GM18873 (cell line): ENCODE data around the gene DSC3.

Experiments
- ATAC-seq: cut with Tn5 transposase; IDR thresholded peaks from one replicate; pipeline ENCODE4 v1.9.1; 2021; ENCODE audit warnings: mild to moderate bottlenecking, moderate library complexity, moderate number of reproducible peaks; ENCODE audit not compliant: unreplicated experiment, low FRiP score

Gene DSC3

DNA sequence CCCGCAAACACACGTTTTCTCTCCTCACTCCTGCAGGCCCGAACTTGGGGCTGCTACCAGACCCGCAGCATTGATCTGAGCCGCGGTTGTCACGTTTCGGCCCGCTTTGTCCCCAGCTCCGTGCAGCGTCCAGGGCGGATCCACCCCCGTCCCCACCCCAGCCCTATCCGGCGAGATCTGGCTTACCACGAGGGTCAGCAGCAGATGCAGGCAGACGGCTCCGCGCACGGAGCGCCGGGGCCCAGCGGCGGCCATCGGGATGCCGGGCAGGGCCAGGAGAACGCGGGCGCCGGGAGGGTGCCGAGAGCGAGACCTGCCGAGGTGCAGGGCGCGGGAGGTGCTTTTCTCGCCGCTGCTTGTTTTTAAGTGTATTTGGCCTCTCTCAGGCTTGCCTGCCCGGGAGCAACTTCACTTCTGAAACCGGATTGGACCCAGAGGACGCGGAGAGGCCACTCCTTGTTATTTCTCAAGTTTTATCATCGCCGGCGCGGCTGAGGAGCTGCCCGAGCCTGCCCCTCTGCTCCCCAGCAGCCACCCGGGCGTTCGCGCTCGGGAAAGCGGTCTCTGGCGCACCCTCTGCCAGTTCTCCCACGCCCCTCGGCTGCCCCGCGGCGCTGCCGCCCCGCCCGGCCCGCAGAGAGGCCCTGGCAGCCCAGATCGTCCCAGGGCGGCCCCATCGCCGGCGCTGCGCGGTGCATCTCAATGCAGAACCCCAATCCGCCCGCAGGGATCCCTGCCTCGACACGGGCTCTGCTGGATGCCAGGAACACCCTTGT is at the start of gene DSC3:
Gene DSC3, minus strand, starts transcription at position 337 of the 776 bp plus-strand sequence. Its CDS starts 82 bp downstream, at position 255.
- no peak for ATAC-seq

DNA sequence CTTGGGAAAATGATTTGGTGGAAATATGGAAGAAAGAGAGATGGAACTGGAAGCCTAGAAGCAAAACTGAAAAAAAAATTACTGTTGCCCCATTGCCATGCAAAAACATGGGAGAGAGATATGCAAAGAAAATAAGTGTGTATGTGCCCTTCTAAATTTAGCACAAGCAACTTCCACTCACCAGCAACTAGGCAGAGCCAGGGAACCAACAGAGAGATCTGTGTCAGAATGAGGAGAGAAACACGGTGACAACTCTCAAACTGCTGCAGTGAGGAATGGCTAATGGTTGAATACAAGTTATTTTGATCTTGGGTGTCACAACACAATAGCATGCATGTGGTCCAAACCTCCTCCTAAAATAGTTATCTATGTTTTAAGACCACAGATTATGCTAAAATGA is 48.8 kb upstream of the DSC3 start:
- ATAC-seq, result no peak

DNA sequence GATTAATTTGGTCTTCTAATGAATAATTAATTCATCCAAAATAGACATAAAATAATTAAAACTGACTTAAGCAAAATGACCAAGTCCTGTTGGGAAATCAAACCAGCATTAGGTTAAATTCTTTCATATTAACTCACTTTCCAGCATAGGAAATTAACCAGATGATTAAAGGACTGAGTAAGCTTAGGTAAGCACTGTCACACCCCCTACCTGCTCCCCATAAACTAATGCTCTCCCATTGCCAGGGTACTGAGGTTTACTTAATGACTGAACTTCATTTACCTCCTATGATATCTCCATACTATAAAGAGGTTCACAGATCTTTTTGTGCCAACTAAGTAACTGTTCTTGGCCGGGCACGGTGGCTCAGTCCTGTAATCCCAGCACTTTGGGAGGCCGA is 46.0 kb upstream of the DSC3 start:
- no peak for ATAC-seq

DNA sequence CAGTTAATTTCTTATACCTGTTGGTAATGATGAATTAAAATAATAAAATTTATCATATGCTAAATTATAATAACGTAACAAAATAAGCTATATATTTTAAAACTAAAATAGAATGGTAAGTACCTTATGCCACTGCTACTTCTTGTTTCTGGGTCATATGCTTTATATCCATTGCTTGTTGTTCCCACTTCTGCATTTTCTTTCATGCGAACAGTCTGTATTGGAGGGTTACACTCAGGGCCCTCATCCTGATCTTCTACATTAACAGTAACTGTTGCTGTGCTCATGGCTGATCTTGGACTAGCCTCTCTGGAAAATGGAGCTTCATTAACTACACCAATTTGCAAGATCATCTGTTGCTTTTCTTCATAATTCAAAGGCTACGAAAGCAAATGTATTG is 37.4 kb upstream of the DSC3 start:
- ATAC-seq, result no peak

DNA sequence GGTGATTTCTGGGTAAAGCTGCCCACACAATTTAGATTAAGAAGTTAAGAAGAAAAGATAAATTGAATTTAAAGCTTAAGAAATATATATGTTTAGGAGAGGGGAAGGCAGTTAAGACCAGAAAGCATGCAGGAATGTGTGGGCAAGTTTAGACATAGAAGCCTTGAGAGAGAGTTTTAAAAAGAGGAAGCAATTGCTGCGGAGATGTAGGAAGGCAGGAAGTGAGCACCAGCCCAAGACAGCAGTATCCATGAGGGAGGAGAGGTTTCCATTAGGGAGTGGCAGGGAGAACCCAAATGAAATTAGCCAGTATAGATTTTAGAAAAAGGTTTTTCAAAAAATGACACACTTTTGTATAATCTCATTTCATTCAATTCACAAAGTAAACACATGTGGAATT is 35.3 kb upstream of the DSC3 start:
- no peak for ATAC-seq

DNA sequence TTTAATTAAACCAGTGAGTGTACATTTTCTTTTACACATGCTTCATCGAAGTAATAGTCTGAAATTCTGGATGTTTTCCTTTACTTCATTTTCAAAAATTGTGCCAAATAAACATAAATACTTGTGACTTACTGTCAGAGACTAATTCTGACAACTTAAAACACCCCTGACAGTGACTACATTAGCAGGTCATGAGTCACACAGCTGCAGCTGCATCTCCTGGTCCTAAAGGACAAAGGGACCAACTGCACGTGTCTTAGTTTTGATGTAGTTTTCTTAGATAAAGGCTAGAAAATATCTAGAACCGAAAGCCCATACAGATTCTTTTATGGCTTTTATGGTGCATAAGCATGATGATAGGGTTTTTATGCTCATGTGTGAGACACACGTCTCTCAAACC is 29.6 kb upstream of the DSC3 start:
- no peak for ATAC-seq

DNA sequence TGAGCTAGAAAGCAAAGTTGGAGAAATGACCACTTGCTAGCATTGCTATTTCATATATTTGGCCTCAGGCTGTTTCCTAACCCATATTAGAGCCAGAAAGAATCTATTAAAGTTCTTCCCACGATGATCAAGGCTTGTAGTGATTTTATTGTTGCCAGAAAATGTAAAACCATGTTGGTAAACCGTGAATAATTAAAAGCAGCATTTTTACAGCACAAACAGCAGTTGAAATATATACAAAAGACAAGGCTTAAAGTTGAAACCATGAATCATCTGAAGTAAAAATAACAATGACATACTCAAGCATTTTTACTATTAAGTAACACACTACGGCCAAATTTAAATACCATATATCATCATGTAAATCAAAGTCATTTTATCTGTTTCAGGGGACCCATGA is 27.7 kb upstream of the DSC3 start:
- no peak for ATAC-seq

DNA sequence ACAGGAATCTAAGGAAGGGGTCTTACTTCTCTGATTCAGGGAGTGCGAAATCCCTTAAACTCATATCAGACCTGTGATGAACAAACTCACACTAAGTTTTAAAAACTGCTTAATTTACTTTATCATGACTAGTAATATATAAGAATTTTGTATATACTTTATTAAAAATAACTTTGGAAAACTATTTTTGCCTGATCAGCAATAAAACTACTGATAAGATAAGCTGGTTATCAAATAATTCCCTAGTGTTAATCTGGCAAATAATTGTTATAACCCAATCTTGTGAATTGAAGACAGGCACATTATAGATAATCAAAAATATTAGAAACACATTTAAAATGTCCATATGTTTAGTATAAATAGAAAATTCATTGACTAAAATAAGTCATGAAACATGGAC is 23.7 kb upstream of the DSC3 start:
- ATAC-seq, result no peak

DNA sequence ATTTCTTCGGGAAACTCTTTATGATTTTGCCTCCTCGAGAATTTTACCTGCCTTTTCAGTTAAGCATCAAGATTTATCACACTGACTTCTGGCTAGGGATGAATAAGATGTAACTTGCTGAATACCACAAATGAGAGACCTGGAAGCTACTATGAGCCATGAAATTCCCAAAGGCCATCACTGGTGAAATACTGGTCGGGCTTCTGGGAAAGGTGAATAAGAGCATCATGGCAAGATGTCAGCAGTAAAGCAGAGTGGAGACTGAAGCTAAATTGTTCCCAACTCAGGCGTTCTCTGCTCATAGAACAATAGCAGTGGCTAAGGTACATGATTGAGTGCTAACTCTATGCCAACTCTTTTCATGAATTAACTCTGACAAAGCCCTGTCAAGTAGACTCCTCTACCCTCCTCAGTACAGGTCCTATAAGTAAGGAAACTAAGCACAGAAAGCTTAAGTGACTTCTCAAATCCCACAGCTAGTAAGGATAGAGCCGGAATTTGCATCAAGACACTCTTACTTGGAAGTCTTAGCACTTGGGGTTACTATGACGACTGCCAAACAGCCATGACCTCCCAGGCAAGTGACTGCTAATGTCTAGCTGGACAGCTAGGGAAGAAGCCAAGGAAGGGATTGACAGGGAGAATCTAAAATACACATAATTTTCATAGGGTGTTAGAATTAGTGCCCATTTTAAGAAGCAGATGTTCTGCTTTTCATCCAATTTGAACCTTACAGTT is 22.7 kb upstream of the DSC3 start:
- ATAC-seq, result no peak

DNA sequence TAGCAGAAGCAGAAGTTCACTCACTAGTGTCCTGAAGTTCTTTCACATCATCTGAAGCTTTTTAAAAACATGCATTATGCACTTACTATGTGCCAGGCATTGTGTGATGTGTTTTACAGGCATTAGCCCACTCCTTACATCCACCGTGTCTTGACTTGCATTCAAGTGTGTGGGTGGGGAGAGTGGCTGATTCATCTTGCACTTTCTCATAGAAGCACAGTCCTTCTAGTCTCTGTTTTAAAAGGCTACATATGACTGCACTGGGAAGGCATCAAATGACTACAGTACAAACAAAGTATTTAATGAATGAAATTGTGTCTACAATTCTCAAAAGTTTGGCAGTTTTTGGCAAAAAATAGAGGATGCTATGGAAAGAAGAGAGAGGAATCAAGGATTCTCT is 21.6 kb upstream of the DSC3 start:
- no peak for ATAC-seq

DNA sequence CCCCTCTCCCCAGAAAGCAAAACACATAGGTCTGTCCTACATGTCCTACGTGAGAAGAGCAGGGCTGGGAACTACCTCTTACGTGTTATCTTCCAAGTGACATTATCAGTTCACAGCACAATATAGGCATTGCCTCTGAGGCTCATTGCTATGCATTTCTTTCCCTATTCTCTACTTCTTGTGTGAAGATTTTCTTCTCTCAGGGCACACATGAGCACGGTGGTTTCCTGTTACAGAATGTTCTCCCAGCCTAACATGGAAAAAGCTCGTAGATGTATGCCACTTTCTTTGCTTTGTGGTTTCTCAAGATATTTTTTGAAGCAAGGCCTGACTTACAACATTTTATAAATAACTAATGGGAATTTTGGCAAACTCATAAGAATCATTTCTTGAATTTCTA is 19.4 kb upstream of the DSC3 start:
- ATAC-seq, result no peak

DNA sequence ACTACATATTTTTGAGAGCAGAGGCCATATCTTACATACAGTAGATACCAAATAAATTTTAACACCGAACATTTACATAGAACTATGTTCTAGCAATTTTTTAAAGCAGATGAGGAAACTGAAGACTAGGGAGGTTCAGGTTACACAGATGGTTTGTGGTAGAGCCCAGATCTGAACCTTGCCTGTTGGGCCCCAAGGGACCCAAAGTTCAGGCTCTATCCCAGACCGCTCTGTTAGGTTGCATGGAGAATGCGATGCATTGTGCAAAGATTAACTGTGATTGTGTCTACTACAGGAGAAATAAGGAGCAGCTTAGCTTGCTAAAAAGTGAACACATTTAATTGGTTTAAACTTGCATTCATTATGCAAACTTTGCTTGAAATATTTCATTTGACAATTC is 16.4 kb upstream of the DSC3 start:
- ATAC-seq, result no peak

DNA sequence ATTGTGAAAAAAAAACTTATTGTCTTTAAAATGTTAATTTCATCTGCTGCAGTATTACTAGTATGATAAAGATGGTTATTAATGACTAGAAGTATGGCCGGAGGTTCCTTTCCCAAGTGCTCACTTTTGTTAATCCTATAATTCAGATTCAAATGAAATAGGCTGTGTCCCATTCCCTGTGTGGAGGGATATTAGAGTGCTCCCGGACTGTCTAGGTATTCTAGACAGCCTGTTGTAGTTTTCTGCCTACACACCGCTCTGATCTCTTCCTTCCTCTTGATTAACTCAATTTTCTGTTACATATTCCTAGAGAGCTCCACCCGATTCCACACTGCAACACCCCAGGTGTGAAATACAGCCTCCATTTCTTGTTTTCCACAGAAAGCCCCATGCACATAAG is 15.4 kb upstream of the DSC3 start:
- no peak for ATAC-seq

DNA sequence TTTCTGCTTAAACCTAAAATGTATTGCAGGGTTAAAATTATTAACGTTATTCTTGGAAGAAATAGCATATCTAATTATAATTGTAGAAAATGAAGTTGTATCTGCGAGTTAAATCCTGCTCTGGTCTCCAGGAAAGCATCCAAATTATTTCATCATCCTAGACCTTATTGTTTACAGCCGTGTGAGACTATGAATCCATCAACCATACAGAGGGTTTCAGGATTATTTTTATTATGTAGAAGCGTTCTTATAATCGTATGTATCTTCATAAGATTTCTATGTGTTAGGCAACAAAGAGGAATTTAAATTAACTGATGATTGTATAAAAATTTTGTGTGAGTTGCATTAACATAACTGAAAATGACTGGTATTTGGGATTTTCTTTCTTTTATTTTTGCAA is 14.5 kb upstream of the DSC3 start:
- ATAC-seq, result no peak

DNA sequence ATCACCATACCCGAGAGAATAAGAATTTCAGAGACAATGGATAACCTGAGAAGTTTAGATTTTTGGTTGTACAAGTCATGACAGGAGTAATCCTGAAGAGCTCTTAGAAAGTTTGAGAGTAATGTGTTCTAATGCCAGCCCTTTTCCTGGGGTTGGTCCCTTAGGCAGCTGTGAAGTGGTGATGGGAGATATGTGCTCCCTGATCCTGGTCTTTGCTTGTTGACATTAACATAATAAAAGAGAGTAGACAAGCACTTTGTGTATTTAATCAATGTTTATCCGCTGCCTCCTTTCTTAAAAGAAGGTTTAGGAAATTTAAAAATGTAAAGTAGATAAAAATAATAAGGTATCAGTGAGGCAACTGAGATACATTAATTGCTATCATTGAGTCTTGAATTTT is 13.8 kb upstream of the DSC3 start:
- no peak for ATAC-seq

DNA sequence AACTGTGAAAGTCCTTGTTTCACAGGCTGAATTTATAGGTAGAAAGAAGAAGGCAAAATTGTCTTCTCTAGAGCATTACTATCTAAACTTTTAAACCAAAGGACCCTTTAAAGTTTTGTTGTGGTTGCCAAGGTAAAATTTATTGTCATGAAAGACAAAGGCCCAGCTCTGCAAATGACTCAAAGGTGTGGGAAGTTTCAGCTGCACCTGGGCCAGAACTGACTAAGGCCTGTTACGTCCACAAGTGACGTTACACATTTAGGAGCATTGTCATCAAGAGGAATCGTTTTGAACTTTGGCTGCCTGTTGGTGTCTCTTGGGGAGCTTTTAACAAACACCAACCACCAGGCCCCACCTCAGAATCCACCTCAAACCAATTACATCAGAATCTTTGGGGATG is 8.1 kb upstream of the DSC3 start:
- no peak for ATAC-seq

DNA sequence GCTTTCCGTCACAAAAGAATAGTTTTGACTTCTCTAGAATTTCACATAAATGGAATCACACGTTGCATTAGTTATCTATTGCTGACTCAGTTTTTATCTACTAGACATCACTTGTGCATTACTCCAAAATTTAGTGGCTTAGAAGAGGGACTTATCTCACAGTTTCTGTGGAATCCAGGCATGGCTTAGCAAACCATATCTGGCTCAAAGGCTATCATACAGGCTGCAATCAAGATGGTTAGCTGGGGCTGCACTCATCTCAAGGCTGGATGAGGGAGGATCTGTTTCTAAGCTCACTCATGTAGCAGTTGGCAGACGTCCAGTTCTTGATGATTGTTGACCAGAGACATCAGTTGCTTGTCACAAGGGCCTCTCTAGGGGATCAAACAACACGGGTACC is 6.6 kb upstream of the DSC3 start:
- no peak for ATAC-seq

DNA sequence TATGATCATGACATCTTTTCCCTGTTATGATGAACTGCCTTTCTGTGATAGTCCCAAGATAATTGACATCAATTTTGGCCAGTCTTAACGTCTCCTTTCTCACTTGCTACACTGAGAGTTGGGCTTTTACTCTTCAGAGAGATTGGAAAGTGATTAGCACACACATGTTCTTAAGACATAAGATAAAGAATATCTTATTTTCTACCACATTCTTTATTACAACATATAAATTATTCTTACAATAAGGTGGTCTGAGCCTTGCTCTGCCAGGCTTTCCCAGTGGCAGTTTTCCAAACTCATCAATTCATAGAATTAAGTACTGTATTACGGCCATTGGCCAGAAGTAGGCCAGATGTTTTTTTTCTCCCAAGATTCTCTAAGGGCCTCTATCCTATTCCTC is 5.7 kb upstream of the DSC3 start:
- ATAC-seq, result no peak

DNA sequence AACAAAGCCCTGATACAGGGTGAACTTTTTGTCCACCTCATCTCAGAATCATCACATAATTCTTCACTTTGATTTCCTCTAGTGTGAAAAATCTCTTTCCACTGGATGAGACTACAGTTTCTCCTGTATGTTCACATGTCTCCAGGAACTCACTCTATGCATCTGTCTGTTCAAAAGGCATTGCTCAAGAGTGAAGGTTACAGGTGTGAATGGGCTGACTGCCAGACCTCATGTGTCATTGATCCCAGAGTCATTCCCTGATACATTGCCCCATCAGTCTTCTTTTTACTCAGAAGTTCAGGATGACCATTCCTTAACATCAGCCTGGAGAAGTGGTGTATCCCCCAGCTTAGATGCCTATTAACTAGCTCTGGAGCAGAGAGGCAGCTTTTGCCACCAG is 4.4 kb upstream of the DSC3 start:
- no peak for ATAC-seq

DNA sequence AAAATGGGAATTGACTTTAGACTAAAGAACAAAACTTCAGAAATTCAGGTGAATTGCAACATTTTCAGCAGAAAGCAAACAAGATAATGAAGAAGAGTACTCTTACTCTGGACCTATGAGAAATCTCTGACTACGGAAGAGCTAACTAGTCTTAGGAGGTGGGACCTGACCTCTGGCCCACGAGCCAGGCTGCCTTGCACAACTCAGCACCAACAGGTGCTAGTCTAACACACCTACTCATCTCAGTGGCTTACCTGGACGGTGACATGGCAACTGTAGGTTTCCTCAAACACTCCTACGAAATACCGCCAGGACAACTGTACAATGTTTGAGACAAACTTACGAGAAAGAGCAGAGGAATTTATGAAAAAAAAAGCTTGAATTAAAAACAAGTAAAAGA is 3.1 kb upstream of the DSC3 start:
- no peak for ATAC-seq

DNA sequence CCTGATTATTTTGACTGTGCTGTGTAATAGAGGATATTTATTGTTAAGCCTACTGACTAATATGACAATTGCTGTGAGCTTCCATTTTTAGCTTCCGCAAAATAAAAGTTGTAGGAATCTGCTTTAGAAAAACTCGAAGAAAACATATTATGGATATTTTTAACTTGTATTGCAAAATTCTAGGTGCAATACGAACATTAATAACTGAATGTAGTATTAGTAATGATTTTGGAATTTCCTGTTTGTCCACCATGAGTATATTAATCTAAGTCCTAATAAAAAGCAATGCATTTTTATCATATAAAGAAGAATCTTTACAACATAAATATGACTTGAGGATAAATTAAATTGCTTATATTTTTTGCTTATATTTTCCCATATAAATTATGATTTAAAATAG is 2.4 kb upstream of the DSC3 start:
- ATAC-seq, result no peak

DNA sequence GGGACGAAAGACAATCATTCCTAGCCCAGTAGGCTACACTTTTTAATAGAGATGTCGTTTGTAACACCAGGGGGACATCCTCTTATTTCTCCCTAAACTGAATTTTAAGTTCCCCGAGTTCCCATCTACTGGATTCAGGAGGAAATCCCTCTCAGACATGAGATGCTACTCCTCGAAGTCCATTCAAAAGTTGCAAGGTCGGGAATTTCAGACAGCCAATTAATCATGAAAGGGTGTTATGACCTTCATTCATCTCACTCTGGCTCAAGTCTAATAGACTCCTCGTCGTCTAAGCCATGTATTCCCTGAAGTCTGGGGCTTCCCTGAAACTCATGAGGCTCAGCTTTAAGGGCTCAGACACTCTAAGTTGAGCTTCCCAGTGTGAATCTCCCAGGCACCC is 1.2 kb upstream of the DSC3 start:
- no peak for ATAC-seq
